GDM1 (cell line): ENCODE measurements around the gene TCEANC2.

Experiments
- DNase-seq: peaks from one replicate; lab custom pipeline; 2025; lab: John Stamatoyannopoulos, UW

The TCEANC2 gene

GRCh38 chr1:54114001-54114400 lies 60.6 kb downstream of the TCEANC2 start:
- DNase-seq, result no peak

- DNase-seq, result no peak
These were observed 61.5 kb downstream of the TCEANC2 start for GRCh38 chr1:54114955-54115354.

- DNase-seq, result no peak
These were observed 62.1 kb downstream of the TCEANC2 start for GRCh38 chr1:54115520-54115919.

GRCh38 chr1:54117815-54118563 lies 64.6 kb downstream of the TCEANC2 start:
- no peak for DNase-seq

GRCh38 chr1:54118704-54119103 lies 65.3 kb downstream of the TCEANC2 start:
- DNase-seq, result no peak

- no peak for DNase-seq
These were observed 66.8 kb downstream of the TCEANC2 start for GRCh38 chr1:54120018-54120697.

- no peak for DNase-seq
These were observed 67.5 kb downstream of the TCEANC2 start for GRCh38 chr1:54120698-54121481.

- DNase-seq, result peak; percentile 60
These were observed 68.2 kb downstream of the TCEANC2 start for GRCh38 chr1:54121482-54122134.

GRCh38 chr1:54122135-54122751 lies 68.8 kb downstream of the TCEANC2 start:
- DNase-seq, result no peak

- DNase-seq, result no peak
These were observed 69.6 kb downstream of the TCEANC2 start for GRCh38 chr1:54122992-54123391.

- no peak for DNase-seq
These were observed 71.1 kb downstream of the TCEANC2 start for GRCh38 chr1:54124472-54124871.

- no peak for DNase-seq
These were observed 71.5 kb downstream of the TCEANC2 start for GRCh38 chr1:54124906-54125305.

- no peak for DNase-seq
These were observed 72.1 kb downstream of the TCEANC2 start for GRCh38 chr1:54125386-54126070.

GRCh38 chr1:54126271-54126815 lies 72.9 kb downstream of the TCEANC2 start:
- DNase-seq, result no peak

GRCh38 chr1:54127594-54128300 lies 74.3 kb downstream of the TCEANC2 start:
- DNase-seq, result no peak

GRCh38 chr1:54129858-54130257 lies 76.5 kb downstream of the TCEANC2 start:
- DNase-seq, result no peak

- no peak for DNase-seq
These were observed 78.0 kb downstream of the TCEANC2 start for GRCh38 chr1:54131419-54131818.

GRCh38 chr1:54132495-54132894 lies 79.1 kb downstream of the TCEANC2 start:
- no peak for DNase-seq

- no peak for DNase-seq
These were observed 80.9 kb downstream of the TCEANC2 start for GRCh38 chr1:54134295-54134694.

- DNase-seq, result no peak
These were observed 82.2 kb downstream of the TCEANC2 start for GRCh38 chr1:54135436-54136120.
